GM19035 (cell line): ENCODE results near the gene RPL35.
"Not testable (repeated sequence)": the region's sequence is repeated elsewhere in the genome, so short reads cannot be mapped to it uniquely, and the experiment has no call there.

Experiments used
- ATAC-seq: cut with Tn5 transposase; IDR thresholded peaks from one replicate; pipeline ENCODE4 v1.9.1; 2021; ENCODE audit not compliant: unreplicated experiment

The RPL35 gene

DNA sequence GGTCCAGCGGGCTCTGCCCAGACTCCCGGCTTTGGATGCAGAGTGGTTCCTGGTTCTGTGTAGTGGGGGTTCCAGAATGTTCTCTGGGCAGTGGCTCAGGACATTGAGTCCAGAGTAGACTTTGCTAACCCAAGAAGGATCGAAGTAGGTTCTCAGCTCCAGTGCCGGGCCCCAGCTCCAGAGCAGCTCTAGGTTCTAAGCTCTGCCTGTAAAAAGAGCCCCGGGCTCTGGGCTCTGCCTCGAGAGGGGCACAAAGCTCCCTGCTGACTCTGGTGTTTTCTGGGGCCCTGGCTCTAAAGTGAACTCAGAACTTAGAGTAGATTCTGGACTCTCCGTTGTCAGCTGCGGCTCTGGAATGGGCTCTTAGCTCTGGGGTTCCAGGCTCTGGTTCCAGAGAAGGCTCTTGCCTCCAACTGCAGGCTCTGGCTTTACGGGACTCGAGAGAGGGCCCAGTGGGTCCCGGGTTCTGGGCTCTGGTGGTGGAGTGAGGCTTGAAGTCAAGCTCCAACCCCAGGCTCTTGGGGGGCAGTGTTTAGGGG is 8.1 kb downstream of the RPL35 start:
- ATAC-seq: no peak

DNA sequence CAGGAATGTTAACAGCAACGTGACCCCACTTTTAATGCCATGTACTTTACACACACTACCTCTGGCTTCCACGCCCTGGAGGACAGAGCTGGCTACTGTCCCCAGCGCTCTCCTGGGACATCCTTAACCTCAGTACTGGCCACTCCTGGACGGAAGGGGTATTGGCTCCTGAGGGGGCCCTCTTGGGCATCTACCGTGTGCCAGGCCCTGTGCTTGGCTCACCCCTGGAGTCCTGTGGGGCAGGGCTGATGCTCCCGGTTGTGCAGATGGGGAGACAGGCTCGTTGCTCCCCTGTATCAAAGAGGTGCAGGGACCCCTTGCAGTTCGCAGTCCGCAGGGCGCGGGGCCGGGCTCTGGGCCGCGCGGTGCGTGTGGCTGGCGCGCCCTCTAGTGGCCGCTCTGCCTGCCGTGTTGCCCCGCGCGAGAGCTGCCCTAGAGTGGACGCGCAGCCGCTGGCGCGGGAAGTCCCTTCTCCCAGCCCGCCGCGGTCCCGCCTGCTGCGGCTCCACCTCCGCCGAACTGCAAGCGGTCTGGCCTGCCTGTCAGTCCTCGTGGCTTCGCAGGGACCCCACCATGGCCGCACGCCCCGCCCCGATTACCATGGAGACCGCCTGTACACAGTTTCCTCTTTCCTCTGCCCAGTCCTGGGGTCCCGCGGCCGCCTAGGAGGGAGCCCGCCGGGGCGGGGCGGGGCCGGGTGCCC is 8.8 kb downstream of the RPL35 start, which contains the start of gene WDR38:
TSS of gene WDR38 (plus strand) at position 632 of the 703 bp plus-strand sequence. CDS start 72 bp downstream, outside the sequence.
- ATAC-seq: no peak

- ATAC-seq: no peak
Observed at GRCh38 chr9:124852121-124852828, 9.5 kb downstream of the RPL35 start.

DNA sequence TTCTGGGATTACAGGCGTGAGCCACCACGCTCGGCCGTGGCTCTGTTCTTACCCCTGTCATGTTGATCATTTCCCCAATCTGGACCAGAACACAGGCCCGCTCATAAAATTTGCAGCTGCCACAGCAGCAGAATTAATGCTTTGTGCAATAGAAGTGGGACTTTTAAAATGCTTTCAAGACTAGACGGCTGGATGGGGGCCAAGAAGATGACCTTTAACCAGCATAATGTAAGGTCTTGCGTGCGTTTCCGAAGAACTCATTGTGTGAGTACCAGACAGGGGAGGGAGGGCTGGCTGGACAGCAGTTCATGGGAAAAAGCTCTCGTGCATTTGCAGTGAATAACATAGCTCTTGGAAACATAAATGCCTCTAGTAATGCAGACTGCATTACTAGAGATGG is 12.0 kb downstream of the RPL35 start:
- no peak for ATAC-seq

DNA sequence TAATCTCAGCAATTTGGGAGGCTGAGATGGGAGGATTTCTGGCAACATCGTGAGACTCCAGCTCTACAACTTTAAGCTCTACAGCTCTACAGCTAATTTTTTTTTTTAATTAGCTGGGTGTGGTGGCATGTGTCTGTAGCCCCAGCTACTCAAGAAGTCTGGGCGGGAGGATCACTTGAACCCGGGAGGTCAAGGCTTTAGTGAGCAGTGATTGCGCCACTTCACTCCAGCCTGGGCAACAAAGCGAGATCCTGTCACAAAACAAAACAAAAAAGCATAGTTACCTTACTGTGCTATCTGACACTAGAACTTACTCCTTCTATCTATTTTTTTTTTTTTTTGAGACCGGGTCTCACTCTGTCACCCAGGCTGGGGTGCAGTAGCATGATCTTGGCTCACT is 14.8 kb downstream of the RPL35 start:
- no peak for ATAC-seq

GRCh38 chr9:124846467-124846866 is 15.3 kb downstream of the RPL35 start:
- not testable (repeated sequence) for ATAC-seq

DNA sequence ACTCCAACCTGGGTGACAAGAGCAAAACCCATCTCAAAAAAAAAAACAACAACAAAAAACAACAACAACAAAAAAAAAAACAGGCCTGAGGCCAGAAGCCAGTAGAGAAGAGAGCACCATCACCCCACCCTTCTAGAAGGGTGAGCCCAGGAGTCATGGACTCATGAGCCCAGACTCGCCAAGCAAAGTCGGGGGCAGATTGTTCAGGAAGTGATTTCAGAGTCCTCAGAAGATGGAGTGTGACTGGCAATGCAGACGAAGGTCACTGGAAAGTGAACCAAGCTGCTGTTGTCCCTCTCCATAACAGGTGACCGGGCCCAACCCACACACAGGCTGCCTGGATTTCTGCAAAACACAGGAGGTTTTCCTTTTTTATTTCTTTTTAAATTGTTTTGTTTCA is 17.5 kb downstream of the RPL35 start:
- ATAC-seq: no peak

DNA sequence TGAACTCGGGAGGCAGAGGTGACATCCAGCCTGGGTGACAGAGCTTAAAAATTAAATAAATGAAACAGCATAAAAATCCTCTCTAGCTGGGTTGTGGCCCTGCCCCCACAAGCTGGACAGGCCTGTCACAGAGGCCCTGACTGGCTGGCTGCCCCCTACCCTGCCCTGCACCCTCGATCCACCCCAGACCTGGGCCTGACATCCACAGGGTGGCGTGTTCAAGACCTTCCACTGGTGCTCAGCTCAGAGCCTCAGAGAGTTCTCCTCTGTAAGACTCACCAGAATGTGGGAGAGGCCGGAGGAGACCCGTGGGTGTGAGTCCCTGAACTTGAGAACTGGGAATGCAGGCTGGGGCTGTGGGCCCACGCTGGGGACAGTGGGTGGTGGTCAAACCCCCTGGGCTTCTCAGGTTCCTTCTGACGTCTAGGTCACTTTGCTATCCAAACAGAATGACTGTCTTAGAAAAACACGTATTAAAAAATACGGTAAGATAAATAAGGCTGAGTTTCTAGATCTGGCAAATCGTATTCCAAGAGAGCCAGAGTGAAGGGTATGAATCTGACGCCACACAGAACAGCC is 18.2 kb downstream of the RPL35 start:
- no peak for ATAC-seq

DNA sequence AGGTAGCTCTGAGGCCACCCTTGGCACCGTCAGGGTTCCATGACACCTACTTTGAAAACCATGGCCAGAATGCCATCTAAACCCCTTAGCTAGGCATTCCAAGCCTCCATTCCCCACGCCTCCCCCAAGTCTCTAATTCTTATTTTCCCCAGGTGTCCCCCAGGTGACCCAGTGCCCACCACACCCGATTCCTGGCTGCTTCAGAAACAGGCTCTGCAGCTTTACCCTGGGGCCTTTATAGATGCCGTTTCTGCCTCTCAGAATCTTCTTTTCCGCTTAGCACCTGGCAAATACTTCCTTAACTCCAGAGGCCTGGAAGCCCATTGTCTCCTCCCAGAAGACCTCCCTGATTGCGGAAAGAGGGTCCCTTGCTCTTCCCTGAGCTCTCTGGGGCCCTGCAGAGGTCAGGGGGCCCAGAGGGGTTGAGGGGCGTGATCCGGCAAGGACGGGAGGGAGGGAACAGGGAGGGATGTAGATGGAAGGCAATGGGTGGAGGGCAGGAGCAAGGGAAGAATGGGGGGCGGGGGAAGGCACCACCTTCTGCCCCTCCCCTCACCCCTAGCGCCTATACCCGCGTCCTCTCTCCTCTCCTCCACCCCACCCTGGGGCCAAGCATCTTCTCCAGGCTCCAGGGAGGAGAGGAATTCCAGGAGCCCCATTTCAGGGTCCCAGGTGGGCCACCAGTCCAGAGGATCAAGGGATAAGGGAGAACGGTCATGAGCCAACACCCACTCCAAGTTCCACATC is 20.5 kb downstream of the RPL35 start:
- no peak for ATAC-seq

- no peak for ATAC-seq
Observed at GRCh38 chr9:124840300-124840833, 21.4 kb downstream of the RPL35 start.

GRCh38 chr9:124839612-124840299 is 22.0 kb downstream of the RPL35 start:
- ATAC-seq: no peak

DNA sequence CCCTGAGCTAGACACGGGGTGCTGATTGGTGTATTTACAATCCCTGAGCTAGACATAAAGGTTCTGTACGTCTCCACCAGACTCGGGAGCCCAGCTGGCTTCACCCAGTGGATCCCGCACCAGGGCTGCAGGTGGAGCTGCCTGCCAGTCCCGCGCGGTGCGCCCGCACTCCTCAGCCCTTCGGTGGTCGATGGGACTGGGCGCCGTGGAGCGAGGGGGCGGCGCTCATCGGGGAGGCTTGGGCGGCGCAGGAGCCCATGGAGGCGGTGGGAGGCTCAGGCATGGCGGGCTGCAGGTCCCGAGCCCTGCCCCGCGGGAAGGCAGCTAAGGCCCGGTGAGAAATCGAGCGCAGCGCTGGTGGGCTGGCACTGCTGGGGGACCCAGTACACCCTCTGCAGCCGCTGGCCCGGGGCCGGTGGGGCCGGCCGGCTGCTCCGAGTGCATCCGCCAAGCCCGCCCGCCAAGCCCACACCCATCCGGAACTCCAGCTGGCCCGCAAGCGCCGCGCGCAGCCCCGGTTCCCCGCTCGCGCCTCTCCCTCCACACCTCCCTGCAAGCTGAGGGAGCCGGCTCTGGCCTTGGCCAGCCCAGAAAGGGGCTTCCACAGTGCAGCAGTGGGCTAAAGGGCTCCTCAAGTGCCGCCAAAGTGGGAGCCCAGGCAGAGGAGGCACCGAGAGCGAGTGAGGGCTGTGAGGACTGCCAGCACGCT is 23.0 kb downstream of the RPL35 start:
- not testable (repeated sequence) for ATAC-seq

DNA sequence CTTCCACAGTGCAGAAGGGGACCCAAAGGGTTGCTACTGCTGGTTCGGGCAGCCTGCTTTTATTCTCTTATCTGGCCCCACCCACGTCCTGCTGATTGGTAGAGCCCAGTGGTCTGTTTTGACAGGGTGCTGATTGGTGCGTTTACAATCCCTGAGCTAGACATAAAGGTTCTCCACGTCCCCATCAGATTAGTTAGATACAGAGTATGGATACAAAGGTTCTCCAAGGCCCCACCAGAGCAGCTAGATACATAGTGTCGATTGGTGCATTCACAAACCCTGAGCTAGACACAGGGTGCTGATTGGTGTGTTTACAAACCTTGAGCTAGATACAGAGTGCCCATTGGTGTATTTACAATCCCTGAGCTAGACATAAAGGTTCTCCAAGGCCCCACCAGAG is 23.6 kb downstream of the RPL35 start:
- ATAC-seq: not testable (repeated sequence)

DNA sequence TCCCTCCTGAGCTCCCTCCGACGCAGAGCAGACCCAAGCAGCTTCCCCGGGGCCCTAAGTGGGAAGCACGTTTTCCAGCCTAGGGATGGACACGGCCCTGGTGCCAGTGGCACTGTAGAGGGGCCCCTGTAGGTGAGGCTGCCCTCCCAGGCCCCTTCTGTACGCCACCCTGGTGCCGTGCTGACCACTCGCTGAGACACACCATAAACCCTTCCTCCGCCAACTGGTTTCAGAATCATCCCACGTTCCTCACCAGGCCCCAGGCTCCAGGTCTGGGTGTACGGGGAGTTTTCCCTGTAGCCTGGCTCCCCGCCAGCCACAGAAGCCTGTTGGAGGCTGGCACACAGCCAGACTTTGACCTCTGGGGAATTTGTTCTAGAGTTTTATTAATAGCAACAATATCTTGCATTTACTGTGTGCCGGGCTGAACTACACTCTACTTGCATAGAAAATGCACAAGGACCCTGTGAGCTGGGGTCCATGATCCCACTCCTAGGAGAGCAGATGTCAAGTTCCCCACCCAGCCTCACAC is 26.7 kb downstream of the RPL35 start:
- ATAC-seq: no peak

DNA sequence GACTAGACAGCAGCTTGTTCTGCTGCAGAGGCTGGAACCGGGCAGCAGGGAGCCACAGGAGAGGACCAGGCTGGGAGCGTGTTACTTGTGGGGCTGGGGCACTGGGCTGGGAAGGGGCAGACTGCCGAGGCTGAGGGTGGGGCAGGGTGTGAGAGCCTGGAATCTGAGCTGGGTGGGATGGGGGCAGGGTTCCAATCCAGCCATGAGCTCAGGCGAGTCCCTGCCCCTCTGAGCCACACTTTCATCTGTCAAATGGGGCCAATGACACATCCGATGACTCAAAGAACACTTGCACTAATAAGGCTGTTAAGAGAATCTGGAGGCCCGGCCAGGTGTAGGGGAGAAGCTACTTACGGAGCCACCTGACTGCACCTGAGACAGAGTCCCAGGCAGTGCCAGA is 27.2 kb downstream of the RPL35 start:
- no peak for ATAC-seq

- no peak for ATAC-seq
Observed at GRCh38 chr9:124831642-124832364, 30.0 kb downstream of the RPL35 start.

DNA sequence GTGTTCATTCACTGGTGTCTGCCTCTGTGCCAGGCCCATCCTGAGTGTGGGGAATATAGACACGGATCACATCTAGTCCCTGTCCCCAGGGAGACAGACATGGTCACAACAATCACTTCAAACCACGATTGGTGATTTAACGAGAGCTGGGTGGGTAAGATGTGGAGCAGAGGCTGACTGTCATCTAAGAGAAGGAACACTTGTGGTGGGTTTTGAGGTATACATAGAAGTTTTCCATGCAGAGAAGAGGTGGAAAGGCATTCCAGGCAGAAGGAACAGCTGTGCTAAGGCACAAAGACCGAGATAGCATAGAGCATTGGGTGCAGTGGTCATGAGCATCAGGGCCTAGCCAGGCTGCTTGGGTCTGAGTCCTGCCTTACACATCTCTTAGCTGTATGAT is 31.2 kb downstream of the RPL35 start:
- no peak for ATAC-seq

GRCh38 chr9:124829334-124829669 is 32.5 kb downstream of the RPL35 start:
- ATAC-seq: no peak
